HepG2 (cell line): ENCODE data around the gene NSMCE1. TPM values are rescaled to one million over a fixed set of nuclear protein-coding genes. Genes with fewer than 3 reads are reported as not detected.

Source experiments
- ATF6 ChIP-seq: sonication (generic); formaldehyde crosslinking; conservative IDR thresholded peaks from 2 replicates; pipeline ENCODE4 v1.4.0; 2020; ENCODE audit warnings: missing genetic modification reagents
- FIP1L1 ChIP-seq: fragments of 200-400 bp; formaldehyde crosslinking; IDR thresholded peaks from 2 replicates; pipeline ENCODE4 v1.6.1; 2018; ENCODE audit warnings: low read depth, mild to moderate bottlenecking, low read length, moderate library complexity, borderline replicate concordance; ENCODE audit not compliant: insufficient read depth
- GPN1 ChIP-seq: sonication (generic); formaldehyde crosslinking; IDR thresholded peaks from 2 replicates; pipeline ENCODE4 v1.5.1; 2020; ENCODE audit warnings: missing genetic modification reagents, borderline replicate concordance
- JDP2 ChIP-seq: sonication (generic); formaldehyde crosslinking; IDR thresholded peaks from 2 replicates; pipeline ENCODE4 v1.8.1; 2022; ENCODE audit warnings: missing genetic modification reagents, borderline replicate concordance
- ZBTB2 ChIP-seq: sonication (generic); formaldehyde crosslinking; IDR thresholded peaks from 2 replicates; pipeline ENCODE4 v1.8.0; 2022; ENCODE audit warnings: low read depth, missing genetic modification reagents
- ZMYM2 ChIP-seq: sonication (generic); formaldehyde crosslinking; IDR thresholded peaks from 2 replicates; pipeline ENCODE4 v1.8.0; 2022; ENCODE audit warnings: mild to moderate bottlenecking, missing genetic modification reagents
- ZNF326 ChIP-seq: sonication (generic); formaldehyde crosslinking; IDR thresholded peaks from 2 replicates; pipeline ENCODE4 v1.4.0; 2020; ENCODE audit warnings: missing genetic modification reagents, borderline replicate concordance
- ZNF556 ChIP-seq: sonication (generic); formaldehyde crosslinking; IDR thresholded peaks from 2 replicates; pipeline ENCODE4 v1.4.0; 2020; ENCODE audit warnings: mild to moderate bottlenecking, missing genetic modification reagents, borderline replicate concordance
- ZNF850 ChIP-seq: sonication (generic); formaldehyde crosslinking; conservative IDR thresholded peaks from 2 replicates; pipeline ENCODE4 v1.9.0; 2021; ENCODE audit warnings: mild to moderate bottlenecking, missing genetic modification reagents
- polyA plus RNA-seq, 8 experiments: library from polyadenylated mRNA; depleted of rRNA in 3 of 8; stranded (reverse) in 7 of 8; unstranded in 1 of 8; fragments of >200 nt; fragmentation: Illumina TruSeq in 4 of 8; extraction: Trizol in 4 of 8; gene quantifications; 2 replicates each; pipeline versions ENCODE4 v1.2.1 to v1.2.3, GENCODE V29; 2011 to 2016; ENCODE audit warnings: low read depth in 4 of 8, missing spikeins in 1 of 8, mixed read lengths in 1 of 8; ENCODE audit not compliant: insufficient read depth in 1 of 8
- total RNA-seq, 5 experiments: library from RNA; depleted of rRNA; stranded (reverse); fragments of >200 nt; fragmentation: Illumina TruSeq; extraction: Trizol; gene quantifications; 2 replicates each; pipeline ENCODE4 v1.2.3, GENCODE V29; 2016; ENCODE audit warnings: low read depth in 1 of 5
- TF ChIP-seq, protein P1 (sequence below), 2 experiments: sonication (generic) in 1 of 2; formaldehyde crosslinking in 1 of 2; IDR thresholded peaks; 2 replicates each; pipeline versions ENCODE4 v1.5.1 to v1.6.1; 2011 to 2020; ENCODE audit warnings: borderline replicate concordance in 1 of 2, low read depth in 1 of 2, low read length in 1 of 2, mild to moderate bottlenecking in 1 of 2, missing genetic modification reagents in 1 of 2, moderate library complexity in 1 of 2

NSMCE1 gene
- total and polyA plus RNA-seq, 2 of the 13 experiments (the other 11 are each of a cell fraction or from before 2014, with no cell fraction given), result 42.7 to 52.9 TPM

DNA sequence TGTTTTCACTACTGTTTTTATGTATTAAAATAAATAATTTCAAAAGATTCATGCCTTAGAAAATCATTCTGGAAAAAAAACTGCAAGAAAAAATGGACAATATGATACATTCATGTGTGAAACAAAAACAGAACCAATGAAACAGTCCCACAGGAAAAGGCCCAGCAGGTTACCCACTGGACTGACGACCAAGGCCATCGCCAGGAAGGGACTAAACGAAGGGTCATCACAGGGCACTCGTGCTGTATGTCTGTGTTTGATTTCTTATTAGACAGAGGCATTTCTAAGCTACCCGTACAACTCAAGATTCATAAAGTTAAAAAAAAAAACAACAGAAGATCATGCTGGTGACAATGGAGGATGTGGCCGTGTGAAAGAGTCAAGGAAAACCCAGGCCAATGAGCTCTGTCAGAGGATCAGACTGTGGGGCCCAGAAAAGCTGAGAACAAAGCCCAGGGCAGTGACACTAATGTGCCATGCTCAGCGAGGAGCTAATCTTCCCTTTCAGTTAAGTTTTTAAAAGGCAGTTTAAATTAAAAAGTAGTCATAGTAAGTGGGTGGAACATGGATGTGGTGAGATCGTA, 31.8 kb downstream of the NSMCE1 start (continued):
- TF ChIP-seq ZBTB2 (CRISPR knock-in tag), result no peak
- no peak for TF ChIP-seq ZNF850 (CRISPR knock-in tag)
- no peak for TF ChIP-seq ATF6
- TF ChIP-seq ZMYM2 (CRISPR knock-in tag), result no peak
- TF ChIP-seq JDP2, result no peak
- no peak for TF ChIP-seq ZNF326 (CRISPR knock-in tag)
- TF ChIP-seq, protein P1, sequence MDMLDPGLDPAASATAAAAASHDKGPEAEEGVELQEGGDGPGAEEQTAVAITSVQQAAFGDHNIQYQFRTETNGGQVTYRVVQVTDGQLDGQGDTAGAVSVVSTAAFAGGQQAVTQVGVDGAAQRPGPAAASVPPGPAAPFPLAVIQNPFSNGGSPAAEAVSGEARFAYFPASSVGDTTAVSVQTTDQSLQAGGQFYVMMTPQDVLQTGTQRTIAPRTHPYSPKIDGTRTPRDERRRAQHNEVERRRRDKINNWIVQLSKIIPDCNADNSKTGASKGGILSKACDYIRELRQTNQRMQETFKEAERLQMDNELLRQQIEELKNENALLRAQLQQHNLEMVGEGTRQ (IDR thresholded peaks at IDR 0.05; ENCODE audit: low read depth, low read length), result no peak
- TF ChIP-seq, protein P1 (CRISPR knock-in tag; IDR thresholded peaks at IDR 0.05; ENCODE audit: borderline replicate concordance), result no peak
- TF ChIP-seq FIP1L1, result no peak
- no peak for TF ChIP-seq GPN1 (CRISPR knock-in tag)
- TF ChIP-seq ZNF556 (CRISPR knock-in tag), result no peak
